Activated T-cell treated with anti-CD3 and anti-CD28 coated beads, Interleukin-2, amount 50 U/mL, for 72 hours (primary cell): Measurements from ENCODE around the gene ANKS1A. TPM values are rescaled to one million over a fixed set of nuclear protein-coding genes. Genes with fewer than 3 reads are reported as not detected.

Experiments used
- ATAC-seq, 2 donors: fragments of 150-1000 bp; cut with Tn5 transposase; replicated peaks in 1 of 2; 2 replicates each; pipeline ENCODE4 v1.10.0; 2021; ENCODE audit warnings: moderate library complexity in 2 of 2, mild to moderate bottlenecking in 1 of 2
- DNase-seq, 2 donors: peaks; one replicate each; pipeline ENCODE4 v3.0.0; 2021 to 2022; ENCODE audit warnings: mixed read lengths in 1 of 2
- H3K27ac Mint-ChIP-seq: one replicate; pipeline ENCODE4 v1.8.0; 2022; ENCODE audit warnings: mild to moderate bottlenecking, moderate library complexity, mixed read lengths
- H3K27me3 Mint-ChIP-seq: one replicate; pipeline ENCODE4 v1.8.0; 2022; ENCODE audit warnings: low read depth, mixed read lengths
- H3K36me3 Mint-ChIP-seq, 2 donors: one replicate each; pipeline ENCODE4 v1.8.0; 2022; ENCODE audit warnings: mixed read lengths in 2 of 2, mild to moderate bottlenecking in 1 of 2; ENCODE audit not compliant: insufficient read depth in 2 of 2
- H3K4me1 Mint-ChIP-seq: one replicate; pipeline ENCODE4 v1.8.0; 2022; ENCODE audit warnings: low read depth, mixed read lengths
- H3K4me3 Mint-ChIP-seq, 2 donors: one replicate each; pipeline ENCODE4 v1.8.0; 2022; ENCODE audit warnings: mild to moderate bottlenecking in 2 of 2, mixed read lengths in 2 of 2, moderate library complexity in 2 of 2
- H3K9me3 Mint-ChIP-seq, 2 donors: one replicate each; pipeline ENCODE4 v1.8.0; 2022; ENCODE audit warnings: mixed read lengths in 2 of 2
- total RNA-seq, 2 donors: library from RNA; stranded (reverse); gene quantifications; one replicate each; pipeline ENCODE4 v1.2.3, GENCODE V29; 2022

The ANKS1A gene
- total RNA-seq, 2 donors from 2014 or later = 9.2 to 9.6 TPM

DNA sequence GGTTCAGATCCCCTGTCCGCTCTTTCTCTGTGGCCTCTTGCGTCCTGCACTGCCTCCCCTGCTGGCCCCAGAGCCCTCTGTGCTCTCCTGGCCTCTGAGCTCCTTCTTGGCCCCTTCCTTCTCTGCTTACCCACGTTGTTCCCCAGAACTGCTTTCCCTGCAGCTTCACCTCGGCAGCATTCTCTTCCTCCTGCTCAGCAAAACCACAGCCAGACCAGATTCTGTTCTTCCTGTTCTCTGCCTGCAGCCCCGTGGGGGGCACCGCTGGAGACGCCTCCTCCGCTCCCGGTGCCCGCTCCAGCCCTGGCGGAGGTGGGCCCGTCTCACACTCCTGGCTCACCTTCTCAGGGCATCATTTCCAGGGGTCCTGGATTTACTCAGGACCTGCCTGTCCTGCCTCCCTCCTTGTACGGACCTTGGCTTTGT is 192.4 kb downstream of the ANKS1A start:
- Mint-ChIP-seq H3K4me3 (no peak overlapping the region), H3K27ac (no peak overlapping the region), H3K27me3 (no peaks in the 10 kb centered on the region), H3K36me3 (no peaks in the 10 kb centered on the region), H3K4me1 (no peaks in the 10 kb centered on the region), H3K9me3 (no peaks in the 10 kb centered on the region)
- ATAC-seq (no peak), DNase-seq (no peak)

DNA sequence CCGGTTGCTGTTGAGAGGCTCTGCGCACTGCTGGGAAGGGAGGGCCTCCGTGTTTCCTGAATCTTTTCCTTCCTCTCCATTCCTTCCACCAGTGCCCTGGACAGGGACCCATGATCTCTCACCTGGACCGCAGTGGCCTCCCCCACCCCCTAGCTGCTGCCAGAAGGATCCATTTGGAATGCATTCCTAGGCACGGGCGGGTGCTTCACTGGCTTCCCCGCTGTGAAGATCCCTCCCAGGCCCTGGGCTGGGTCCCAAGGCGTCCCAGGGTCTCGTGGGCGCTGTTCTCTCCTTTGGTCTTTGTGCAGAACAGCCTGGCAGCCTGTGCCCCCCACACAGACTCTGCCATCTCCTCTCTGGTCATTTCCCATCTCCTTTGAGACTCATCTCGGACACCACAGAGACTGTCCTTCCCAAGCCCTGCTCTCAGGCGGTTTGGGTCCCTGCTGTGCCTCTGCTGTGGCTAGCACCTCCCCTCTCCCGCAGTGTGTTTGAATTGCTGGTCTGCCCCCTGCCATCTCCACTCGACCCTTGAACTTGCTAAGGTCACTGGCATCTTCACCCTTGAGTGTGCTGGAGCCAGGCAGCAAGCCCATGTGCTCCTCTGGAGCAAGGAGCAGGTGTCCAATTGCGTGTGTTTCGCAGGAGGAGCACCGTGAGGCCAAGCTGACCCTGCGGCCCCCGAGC is 193.1 kb downstream of the ANKS1A start:
- H3K36me3 Mint-ChIP-seq = no peaks in the 10 kb centered on the region
- ATAC-seq (no peak), DNase-seq (no peak)
- H3K27ac Mint-ChIP-seq = peak overlapping the region; percentile 28
- H3K4me3 Mint-ChIP-seq = no peak overlapping the region
- no peaks in the 10 kb centered on the region for H3K4me1 Mint-ChIP-seq
- no peaks in the 10 kb centered on the region for H3K9me3 Mint-ChIP-seq
- no peaks in the 10 kb centered on the region for H3K27me3 Mint-ChIP-seq

- Mint-ChIP-seq H3K36me3 (no peaks in the 10 kb centered on the region), H3K4me3 (no peak overlapping the region), H3K9me3 (no peaks in the 10 kb centered on the region), H3K27ac (no peak overlapping the region), H3K4me1 (no peaks in the 10 kb centered on the region), H3K27me3 (no peaks in the 10 kb centered on the region)
- no peak for DNase-seq
- no peak for ATAC-seq
These were observed 193.8 kb downstream of the ANKS1A start for GRCh38 chr6:35082733-35083403.

DNA sequence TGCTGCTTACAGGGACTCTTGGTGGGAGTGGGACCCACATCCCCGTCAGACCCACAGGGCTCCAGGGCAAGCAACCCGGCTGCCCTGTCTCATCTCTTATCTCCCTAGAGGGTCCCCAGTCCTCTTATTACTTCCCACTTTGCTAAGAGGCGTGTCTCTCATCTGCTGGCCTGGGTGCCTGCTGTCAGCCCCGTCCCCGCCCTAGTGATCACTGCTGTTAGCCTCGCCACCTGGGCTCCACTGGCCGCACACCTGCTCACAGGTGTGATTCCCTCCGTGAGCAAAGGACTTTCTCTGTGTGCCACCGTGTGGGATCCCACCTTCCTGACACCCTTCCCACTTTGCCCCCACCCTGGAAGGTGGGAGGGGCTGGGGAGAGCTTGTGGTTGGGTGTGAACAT is 194.5 kb downstream of the ANKS1A start:
- DNase-seq (no peak), ATAC-seq (no peak)
- Mint-ChIP-seq H3K4me1 (no peaks in the 10 kb centered on the region), H3K36me3 (no peaks in the 10 kb centered on the region), H3K4me3 (no peak overlapping the region), H3K27me3 (no peaks in the 10 kb centered on the region), H3K27ac (no peak overlapping the region), H3K9me3 (no peaks in the 10 kb centered on the region)

- ATAC-seq = no peak
- Mint-ChIP-seq H3K27ac (no peak overlapping the region), H3K4me3 (no peak overlapping the region)
These were observed 195.0 kb downstream of the ANKS1A start for GRCh38 chr6:35084041-35084491.

GRCh38 chr6:35084511-35085203 is 195.6 kb downstream of the ANKS1A start:
- no peak for ATAC-seq
- DNase-seq = no peak
- Mint-ChIP-seq H3K27ac (no peak overlapping the region), H3K36me3 (no peaks in the 10 kb centered on the region), H3K27me3 (no peaks in the 10 kb centered on the region), H3K9me3 (no peaks in the 10 kb centered on the region), H3K4me1 (no peaks in the 10 kb centered on the region), H3K4me3 (no peak overlapping the region)

More at GRCh38 chr6:35084041-35084491, 195.0 kb downstream of the ANKS1A start:
- Mint-ChIP-seq H3K27me3 (no peaks in the 10 kb centered on the region), H3K36me3 (no peaks in the 10 kb centered on the region), H3K4me1 (no peaks in the 10 kb centered on the region), H3K9me3 (no peaks in the 10 kb centered on the region)
- DNase-seq = no peak

DNA sequence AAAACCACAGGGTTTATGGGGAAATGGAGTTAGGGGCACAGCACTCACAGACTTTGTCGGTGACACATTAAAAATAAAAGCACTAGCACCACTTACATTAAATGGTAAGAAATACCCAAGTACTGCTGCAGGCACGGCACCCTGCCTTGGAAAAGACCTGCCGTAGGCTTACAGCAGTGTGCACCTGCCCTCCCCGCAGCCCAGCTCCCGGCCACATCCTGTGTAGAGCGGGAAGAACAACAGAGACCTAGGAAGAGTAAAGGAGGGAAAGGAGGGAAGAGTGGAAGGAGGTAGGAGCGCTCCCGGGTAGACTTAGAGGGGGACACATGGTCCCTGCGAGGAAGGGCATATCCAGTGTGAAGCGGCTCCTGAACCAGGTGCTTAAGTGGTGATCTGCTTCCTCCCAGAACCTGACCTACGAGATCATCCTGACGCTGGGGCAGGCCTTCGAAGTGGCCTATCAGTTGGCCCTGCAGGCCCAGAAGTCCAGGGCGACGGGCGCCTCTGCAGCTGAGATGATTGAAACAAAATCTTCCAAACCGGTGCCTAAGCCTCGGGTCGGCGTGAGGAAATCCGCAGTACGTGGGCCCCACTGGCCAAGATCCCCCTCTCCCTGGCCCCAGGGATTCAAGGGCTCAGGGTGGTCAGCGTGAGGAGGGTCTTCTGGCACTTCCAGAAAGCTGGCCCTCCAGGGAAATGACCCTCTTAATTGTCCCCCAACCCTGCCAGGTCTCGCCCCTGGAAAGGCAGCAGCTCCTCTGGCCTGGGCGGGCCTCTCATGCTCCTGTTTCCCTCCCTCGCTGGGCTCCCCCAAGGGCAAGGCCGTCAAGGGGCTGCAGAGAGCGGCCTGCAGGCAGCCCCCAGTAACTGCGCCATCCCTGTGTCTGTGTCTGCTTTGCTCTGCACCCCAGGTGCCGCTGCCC is 196.6 kb downstream of the ANKS1A start:
- no peak overlapping the region for H3K27ac Mint-ChIP-seq
- H3K4me3 Mint-ChIP-seq = no peak overlapping the region
- ATAC-seq = no peak
- no peaks in the 10 kb centered on the region for H3K36me3 Mint-ChIP-seq
- no peaks in the 10 kb centered on the region for H3K4me1 Mint-ChIP-seq
- no peak for DNase-seq
- H3K27me3 Mint-ChIP-seq = no peaks in the 10 kb centered on the region
- H3K9me3 Mint-ChIP-seq = no peaks in the 10 kb centered on the region

- H3K36me3 Mint-ChIP-seq = no peaks in the 10 kb centered on the region
- H3K27me3 Mint-ChIP-seq = no peaks in the 10 kb centered on the region
- H3K4me3 Mint-ChIP-seq = no peak overlapping the region
- H3K27ac Mint-ChIP-seq = no peak overlapping the region
- DNase-seq (no peak), ATAC-seq (no peak)
- no peaks in the 10 kb centered on the region for H3K4me1 Mint-ChIP-seq
- H3K9me3 Mint-ChIP-seq = no peaks in the 10 kb centered on the region
These were observed 197.2 kb downstream of the ANKS1A start for GRCh38 chr6:35086282-35086632.

DNA sequence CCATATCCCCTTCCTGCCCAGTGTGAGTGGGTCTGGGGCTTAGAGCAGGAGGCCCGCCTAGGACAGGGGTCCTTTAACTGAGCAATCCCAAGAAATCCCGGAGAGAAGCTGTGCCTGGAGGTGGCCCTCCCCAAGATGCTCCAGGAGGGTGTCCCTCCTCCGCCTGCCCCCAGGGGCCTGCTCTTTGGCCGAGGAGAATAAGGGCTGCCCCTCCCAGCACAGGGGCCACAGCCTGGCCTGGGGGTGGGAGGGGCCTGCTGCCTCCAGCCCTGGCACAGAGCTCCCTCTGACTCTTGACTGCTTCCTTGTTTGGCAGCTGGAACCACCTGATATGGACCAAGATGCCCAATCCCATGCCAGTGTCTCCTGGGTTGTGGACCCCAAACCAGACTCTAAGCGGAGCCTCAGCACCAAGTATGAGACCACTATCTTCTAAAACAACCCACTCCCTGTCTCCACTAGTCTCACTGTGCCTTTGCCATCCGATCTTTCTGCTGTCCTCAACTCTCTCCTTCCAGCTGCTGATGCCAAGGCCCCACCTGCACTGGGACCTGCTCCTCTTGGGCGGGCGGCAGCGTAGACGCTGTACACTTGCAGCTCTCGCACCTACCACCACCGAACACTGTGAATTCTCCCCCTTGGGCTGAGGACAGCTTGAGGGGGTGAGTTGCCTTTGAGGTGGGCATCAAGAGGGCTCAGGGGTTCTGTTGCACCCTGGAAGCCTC is 197.7 kb downstream of the ANKS1A start:
- no peaks in the 10 kb centered on the region for H3K36me3 Mint-ChIP-seq
- no peak overlapping the region for H3K27ac Mint-ChIP-seq

GRCh38 chr6:35087361-35088280 is 198.6 kb downstream of the ANKS1A start:
- DNase-seq (no peak), ATAC-seq (no peak)
- Mint-ChIP-seq H3K4me3 (no peak overlapping the region), H3K9me3 (no peaks in the 10 kb centered on the region), H3K4me1 (no peaks in the 10 kb centered on the region), H3K27ac (no peak overlapping the region), H3K27me3 (no peaks in the 10 kb centered on the region), H3K36me3 (no peaks in the 10 kb centered on the region)

More for the DNA sequence above, 197.7 kb downstream of the ANKS1A start:
- H3K4me1 Mint-ChIP-seq = no peaks in the 10 kb centered on the region
- ATAC-seq (no peak), DNase-seq (no peak)
- no peaks in the 10 kb centered on the region for H3K9me3 Mint-ChIP-seq
- no peaks in the 10 kb centered on the region for H3K27me3 Mint-ChIP-seq
- no peak overlapping the region for H3K4me3 Mint-ChIP-seq

DNA sequence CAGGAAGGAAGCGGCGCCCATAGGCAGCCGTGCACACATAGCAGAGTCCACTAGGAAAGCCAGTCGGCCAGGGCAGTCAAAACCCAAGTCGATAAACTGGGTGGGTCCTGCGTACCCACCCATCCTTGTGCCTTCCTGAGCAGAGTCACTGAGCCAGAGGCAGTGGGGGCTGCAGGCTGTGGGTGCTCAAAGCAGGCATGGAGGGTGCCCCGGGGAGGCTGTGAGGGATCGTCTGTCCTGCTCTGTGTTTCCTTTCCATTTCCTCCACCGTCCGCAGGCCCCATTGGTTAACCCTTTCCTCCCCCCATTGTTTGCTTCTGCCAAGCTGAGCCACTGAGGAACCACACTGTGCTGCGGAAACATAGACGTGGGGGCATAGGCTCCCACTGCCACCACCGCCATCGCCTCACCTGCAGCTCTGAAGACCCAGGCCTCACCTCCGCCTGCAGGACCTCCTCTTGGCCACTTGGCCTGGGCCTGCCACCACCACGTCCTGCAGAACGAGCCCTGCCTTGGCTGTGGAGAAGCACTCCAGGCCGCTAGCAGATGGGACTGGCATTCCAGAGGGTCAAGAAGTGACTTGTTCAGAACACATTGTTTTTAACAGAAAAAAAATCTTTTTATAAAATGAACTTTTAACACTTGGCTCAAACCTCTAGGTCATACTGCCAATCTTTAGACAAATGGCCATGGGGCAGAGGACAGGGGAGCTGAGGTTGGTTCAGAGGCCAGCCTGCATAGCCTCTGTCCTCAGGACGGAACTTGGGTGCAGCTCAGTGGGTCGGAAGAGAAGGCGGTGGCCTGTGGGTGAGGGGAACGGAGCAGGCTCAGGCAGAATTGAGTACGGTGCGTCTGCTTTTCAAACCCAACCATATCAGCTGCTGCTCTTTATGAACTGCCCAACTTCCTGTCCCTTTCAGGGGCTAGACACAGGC is 199.5 kb downstream of the ANKS1A start:
- Mint-ChIP-seq H3K36me3 (no peaks in the 10 kb centered on the region), H3K4me3 (no peak overlapping the region), H3K9me3 (no peaks in the 10 kb centered on the region), H3K27me3 (no peaks in the 10 kb centered on the region), H3K27ac (no peak overlapping the region), H3K4me1 (no peaks in the 10 kb centered on the region)
- DNase-seq = no peak
- no peak for ATAC-seq
